Osteocyte (in vitro differentiated cells): Measurements from ENCODE around the gene PSMA5. TPM values are rescaled to one million over a fixed set of nuclear protein-coding genes. Genes with fewer than 3 reads are reported as not detected.

Experiments used
- DNase-seq: peaks from one replicate; pipeline ENCODE4 v3.0.0; 2021; ENCODE audit warnings: mixed read lengths; ENCODE audit not compliant: unreplicated experiment; ENCODE audit errors: extremely low spot score
- H3K27ac Mint-ChIP-seq: one replicate; pipeline ENCODE4 v1.8.0; 2021; ENCODE audit warnings: mild to moderate bottlenecking, mixed read lengths; ENCODE audit not compliant: unreplicated experiment
- H3K27me3 Mint-ChIP-seq: one replicate; pipeline ENCODE4 v1.8.0; 2021; ENCODE audit warnings: mixed read lengths; ENCODE audit not compliant: unreplicated experiment
- H3K36me3 Mint-ChIP-seq: one replicate; pipeline ENCODE4 v1.8.0; 2021; ENCODE audit warnings: mixed read lengths; ENCODE audit not compliant: unreplicated experiment
- H3K4me1 Mint-ChIP-seq: one replicate; pipeline ENCODE4 v1.8.0; 2021; ENCODE audit warnings: mixed read lengths; ENCODE audit not compliant: unreplicated experiment
- H3K4me3 Mint-ChIP-seq: one replicate; pipeline ENCODE4 v1.8.0; 2021; ENCODE audit warnings: mild to moderate bottlenecking, moderate library complexity, mixed read lengths; ENCODE audit not compliant: unreplicated experiment
- H3K9me3 Mint-ChIP-seq: one replicate; pipeline ENCODE4 v1.8.0; 2021; ENCODE audit warnings: mixed read lengths; ENCODE audit not compliant: unreplicated experiment
- total RNA-seq: library from RNA; stranded (reverse); gene quantifications from 2 replicates; pipeline ENCODE4 v1.2.1, GENCODE V29; 2021
- TF ChIP-seq, protein P1 (sequence below): fragments of 200-600 bp; sonication (generic); IDR thresholded peaks from 2 replicates; pipeline ENCODE4 v1.5.0; 2021; ENCODE audit warnings: antibody characterized with exemption, mild to moderate bottlenecking, moderate library complexity

Gene PSMA5
- total RNA-seq, 1 donor from 2014 or later, result 108 TPM

DNA sequence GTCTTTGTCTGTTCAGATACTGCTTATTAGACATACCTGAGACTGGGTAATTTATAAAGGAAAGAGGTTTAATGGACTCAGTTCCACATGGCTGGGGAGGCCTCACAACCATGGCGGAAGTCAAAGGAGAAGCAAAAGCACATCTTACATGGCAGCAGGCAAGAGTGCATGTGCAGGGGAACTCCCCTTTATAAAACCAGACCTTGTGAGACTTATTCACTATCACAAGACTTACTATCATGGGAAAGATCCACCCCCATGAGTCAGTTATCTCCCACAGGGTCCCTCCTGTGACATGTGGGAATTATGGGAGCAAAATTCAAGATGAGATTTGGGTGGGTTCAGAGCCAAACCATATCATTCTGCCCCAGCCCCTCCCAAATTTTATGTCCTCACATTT is 7.1 kb upstream of the PSMA5 start:
- Mint-ChIP-seq H3K36me3 (no peaks in the 10 kb centered on the region), H3K4me3 (no peak overlapping the region)

DNA sequence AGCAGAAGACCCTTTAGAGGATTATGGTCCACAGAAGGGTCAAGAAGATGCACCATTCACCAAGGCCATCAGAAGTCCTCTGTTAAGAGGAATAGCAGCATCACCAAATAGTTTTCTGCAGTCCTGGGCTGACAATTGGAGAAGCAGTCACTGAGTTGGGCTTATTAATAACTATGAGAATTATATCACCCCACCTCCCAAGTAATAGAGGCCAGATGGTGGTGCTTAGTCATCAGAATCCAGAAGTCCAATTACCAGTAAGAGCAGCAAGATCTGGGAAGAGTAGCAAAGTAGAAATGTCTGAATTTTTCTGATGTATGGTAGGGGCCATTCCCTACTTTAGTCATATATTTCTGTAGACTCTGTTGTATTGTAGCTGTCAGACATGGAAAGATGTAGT is 6.1 kb upstream of the PSMA5 start:
- no peak overlapping the region for H3K27ac Mint-ChIP-seq
- TF ChIP-seq, protein P1, sequence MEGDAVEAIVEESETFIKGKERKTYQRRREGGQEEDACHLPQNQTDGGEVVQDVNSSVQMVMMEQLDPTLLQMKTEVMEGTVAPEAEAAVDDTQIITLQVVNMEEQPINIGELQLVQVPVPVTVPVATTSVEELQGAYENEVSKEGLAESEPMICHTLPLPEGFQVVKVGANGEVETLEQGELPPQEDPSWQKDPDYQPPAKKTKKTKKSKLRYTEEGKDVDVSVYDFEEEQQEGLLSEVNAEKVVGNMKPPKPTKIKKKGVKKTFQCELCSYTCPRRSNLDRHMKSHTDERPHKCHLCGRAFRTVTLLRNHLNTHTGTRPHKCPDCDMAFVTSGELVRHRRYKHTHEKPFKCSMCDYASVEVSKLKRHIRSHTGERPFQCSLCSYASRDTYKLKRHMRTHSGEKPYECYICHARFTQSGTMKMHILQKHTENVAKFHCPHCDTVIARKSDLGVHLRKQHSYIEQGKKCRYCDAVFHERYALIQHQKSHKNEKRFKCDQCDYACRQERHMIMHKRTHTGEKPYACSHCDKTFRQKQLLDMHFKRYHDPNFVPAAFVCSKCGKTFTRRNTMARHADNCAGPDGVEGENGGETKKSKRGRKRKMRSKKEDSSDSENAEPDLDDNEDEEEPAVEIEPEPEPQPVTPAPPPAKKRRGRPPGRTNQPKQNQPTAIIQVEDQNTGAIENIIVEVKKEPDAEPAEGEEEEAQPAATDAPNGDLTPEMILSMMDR, result no peak
- H3K4me1 Mint-ChIP-seq, result peaks cover 5% of the 10 kb centered on the region
- no peak for DNase-seq
- no peak overlapping the region for H3K4me3 Mint-ChIP-seq
- peaks cover 2% of the 10 kb centered on the region for H3K27me3 Mint-ChIP-seq
- no peaks in the 10 kb centered on the region for H3K9me3 Mint-ChIP-seq
- H3K36me3 Mint-ChIP-seq, result no peaks in the 10 kb centered on the region

More for the DNA sequence above, 7.1 kb upstream of the PSMA5 start:
- DNase-seq, result no peak
- Mint-ChIP-seq H3K4me1 (no peaks in the 10 kb centered on the region), H3K27ac (no peak overlapping the region), H3K9me3 (no peaks in the 10 kb centered on the region), H3K27me3 (peaks cover 2% of the 10 kb centered on the region)
- TF ChIP-seq, protein P1, result no peak

DNA sequence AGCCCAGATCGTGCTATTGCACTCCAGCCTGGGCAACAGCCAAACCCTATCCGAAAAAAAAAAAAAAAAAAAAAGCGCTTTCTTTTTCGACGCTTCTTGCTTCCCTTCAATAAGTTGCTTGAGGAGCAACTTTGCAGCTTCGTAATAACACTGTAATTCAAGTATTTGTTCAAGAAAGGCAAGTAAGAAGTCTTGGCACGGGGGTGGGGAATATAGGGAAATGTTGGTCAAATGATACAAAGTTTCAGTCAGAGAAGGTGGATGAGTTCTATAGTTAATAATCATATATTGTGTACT is 871 bp upstream of the PSMA5 start:
- H3K4me1 Mint-ChIP-seq, result peaks cover 30% of the 10 kb centered on the region
- H3K27me3 Mint-ChIP-seq, result no peaks in the 10 kb centered on the region
- no peaks in the 10 kb centered on the region for H3K9me3 Mint-ChIP-seq
- no peak for DNase-seq
- H3K36me3 Mint-ChIP-seq, result no peaks in the 10 kb centered on the region
- H3K4me3 Mint-ChIP-seq, result peak overlapping the region; percentile 91
- TF ChIP-seq, protein P1, result no peak
- H3K27ac Mint-ChIP-seq, result peak overlapping the region; percentile 93

DNA sequence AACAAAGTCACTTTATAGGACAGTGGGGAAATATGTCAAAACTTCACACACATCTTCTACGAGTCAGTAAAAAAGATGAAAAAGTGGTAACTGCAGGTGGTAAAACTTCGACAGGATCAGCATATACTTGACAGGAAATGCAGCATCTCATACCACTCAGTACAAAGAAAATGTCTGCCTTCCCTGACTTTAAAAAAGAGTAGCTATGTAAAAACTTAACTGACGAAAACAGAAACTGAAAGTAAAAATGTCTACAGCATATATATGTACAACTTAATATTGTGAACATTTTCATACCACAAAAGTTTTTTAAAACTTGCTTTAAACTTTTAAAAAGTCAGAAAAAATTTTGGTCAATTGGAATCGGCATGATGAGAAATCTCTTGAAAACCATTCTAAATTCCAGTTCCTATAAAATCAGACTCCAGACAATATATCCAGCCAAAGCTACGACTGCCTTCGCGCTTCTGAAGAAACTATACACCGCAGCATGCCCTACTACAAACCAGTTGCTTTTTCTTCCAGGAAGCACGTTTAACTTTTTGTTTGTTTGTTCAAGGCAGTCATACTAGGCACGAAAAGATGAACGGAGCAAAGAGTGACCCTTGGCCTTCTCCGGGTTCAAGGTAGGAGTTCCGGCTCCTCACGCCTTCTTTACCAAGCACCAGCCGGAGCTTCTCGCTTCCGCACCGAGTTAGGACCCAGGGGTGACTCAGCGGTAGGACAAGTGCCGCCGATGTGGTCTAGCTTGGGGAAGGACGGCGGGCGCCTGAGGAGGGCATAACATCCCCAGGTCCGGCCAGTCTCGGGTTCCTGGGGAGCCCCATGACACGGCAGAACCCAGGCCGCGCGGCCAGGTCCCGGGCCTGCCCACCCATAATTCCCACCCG is 612 bp downstream of the PSMA5 start:
- peak; percentile 85 for DNase-seq
- H3K4me3 Mint-ChIP-seq, result peak overlapping the region; percentile 91

DNA sequence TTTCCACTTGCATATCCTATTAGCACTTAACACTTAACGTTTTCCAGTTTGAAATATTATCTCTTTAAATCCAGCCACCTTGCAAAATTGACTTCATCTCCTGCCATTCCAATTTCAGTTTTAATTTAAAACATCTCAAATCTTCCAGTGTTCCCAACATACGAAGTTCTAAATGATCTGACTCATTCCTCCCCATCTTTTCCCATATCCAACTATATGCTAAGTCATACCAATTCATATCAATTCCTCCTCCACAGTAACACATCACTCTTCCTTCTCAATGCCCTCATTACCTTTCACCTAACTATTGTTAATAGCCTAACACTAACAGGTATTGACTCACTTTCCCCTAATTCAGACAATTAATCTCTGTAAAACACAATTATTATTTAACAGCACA is 2.8 kb downstream of the PSMA5 start:
- Mint-ChIP-seq H3K4me1 (peaks cover 30% of the 10 kb centered on the region), H3K36me3 (peaks cover 14% of the 10 kb centered on the region), H3K9me3 (no peaks in the 10 kb centered on the region), H3K4me3 (peak overlapping the region; percentile 1), H3K27ac (peak overlapping the region; percentile 42), H3K27me3 (no peaks in the 10 kb centered on the region)
- DNase-seq, result no peak
- TF ChIP-seq, protein P1, result no peak

More for the DNA sequence above, 612 bp downstream of the PSMA5 start:
- Mint-ChIP-seq H3K9me3 (no peaks in the 10 kb centered on the region), H3K36me3 (peaks cover 3% of the 10 kb centered on the region), H3K27ac (peak overlapping the region; percentile 93), H3K4me1 (peaks cover 30% of the 10 kb centered on the region), H3K27me3 (no peaks in the 10 kb centered on the region)
- TF ChIP-seq, protein P1, result no peak
